Activated naive CD4-positive, alpha-beta T cell treated with Interleukin-2 at 50 U/mL for 16 hours (primary cell): ENCODE data around the gene ST6GALNAC3.

Experiments
- DNase-seq: peaks from one replicate; pipeline ENCODE4 v3.0.0-alpha.2; 2020

The ST6GALNAC3 gene

DNA sequence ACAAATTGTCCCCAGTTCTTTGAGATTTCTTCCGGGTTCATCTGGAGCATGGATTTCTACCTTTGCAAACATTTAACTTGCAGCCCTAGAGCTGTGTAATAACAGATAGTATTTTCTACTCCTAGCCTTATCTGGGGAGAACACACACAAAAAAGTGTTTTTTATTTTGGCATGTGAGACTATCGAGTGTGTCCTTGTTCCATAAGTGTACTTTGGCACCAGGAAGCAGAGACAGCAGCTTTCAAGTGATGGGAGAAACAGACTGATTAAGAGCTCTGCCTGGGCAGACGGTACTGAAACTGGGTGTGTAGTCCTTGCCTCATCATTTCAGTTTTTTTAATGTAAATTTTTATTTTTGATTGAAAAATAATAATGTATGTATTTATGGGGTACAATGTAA lies 297.4 kb downstream of the ST6GALNAC3 start:
- DNase-seq = no peak

DNA sequence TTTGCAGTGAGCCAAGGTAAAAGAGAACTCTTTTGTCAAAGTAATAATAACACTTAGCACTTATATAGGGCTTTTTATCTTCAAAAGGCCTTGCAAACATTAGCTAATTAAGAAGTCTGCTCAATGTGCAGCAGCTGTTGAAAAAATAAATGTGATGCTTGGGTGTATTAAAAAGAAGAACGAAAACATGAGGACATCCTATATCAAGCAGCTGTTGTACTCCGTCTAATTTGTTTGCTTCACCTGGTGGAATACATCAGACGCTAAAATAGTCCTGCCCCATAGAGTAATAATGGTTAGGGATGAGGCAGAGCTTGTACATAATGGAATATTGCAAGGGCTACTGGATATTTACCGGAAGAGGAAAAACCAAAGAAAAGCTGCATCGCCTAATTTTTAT lies 299.5 kb downstream of the ST6GALNAC3 start:
- no peak for DNase-seq

DNA sequence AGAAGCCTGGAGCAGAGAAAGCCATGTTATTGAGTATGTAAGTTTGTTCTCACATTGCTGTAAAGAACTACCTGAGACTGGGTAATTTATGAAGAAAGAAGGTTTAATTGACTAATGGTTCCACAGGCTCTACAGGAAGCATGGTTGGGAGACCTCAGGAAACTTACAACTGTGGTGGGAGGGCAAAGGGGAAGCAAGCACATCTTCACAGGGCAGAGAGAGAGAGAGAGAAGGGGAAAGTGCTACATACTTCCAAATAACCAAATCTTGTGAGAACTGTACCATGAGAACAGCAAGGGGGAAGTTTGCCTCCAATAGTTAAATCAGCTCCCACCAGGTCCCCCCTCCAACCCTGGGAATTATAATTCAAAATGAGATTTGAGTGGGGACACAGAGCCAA lies 302.7 kb downstream of the ST6GALNAC3 start:
- DNase-seq = no peak

DNA sequence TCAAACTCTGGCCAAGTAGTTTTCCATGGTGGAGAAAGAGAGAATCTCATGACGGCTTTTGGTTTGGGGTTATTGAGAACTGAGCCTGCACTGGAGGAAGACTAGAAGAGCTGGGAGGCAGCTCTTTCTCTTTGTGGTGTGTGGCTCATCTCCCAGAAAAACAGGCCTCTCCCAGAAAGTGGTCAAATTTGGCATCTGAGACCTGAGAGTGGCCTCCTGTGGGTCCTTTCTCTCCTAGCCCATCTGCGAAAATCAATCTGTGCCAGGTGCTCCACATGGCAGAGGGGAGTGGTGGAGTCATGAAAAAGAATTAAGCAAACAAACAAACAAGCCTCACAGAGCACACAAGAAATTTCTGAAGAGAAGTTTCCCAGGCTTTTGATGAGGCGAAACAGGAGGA lies 305.0 kb downstream of the ST6GALNAC3 start:
- DNase-seq = no peak

DNA sequence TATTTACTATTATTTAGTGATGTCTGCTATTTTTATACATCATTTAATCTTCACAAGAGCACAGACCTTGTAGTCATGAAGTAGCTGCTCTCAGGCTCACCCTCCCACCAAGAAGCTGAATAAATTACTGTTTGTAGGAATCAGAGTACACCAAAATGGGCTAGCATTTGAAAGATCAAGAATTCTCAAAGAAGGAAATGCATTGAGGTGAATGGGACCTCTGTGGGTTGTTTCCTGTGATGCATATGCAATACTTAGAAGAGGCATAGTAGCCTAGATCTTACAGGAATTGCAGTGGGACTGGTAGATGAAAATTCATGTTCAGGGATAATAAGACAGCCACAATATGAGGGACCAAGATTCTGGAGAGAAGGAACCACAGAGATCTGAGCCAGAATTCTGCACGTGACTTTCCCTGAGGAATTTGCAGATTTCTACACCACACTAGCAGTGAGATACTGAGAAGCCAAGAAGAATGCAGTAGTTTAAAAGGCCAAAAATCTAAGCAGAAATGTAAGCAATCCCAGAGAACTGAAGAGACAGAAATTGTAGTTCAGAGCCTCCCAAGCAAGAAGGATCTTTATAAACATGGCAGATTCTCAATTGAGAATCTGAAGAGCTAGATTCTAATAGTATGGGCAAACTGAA lies 307.0 kb downstream of the ST6GALNAC3 start:
- no peak for DNase-seq

DNA sequence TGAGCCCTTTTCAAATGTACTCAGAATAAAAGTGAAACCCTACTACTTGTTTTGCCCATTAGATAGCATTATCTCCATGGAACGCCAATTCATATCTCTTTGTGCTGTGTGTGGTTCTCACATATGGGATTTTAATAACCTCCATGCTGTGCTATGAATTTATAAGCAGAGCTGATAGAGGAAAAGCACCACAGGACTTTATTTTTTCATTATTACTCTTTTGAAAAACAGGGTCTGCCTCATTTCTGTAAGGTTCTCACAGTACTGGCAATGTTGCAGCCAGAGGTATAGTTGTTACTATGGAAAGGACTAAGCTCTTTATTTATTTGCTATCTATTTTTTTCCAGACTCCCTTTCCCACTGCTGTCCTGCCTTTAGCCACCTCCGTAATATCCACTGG lies 313.7 kb downstream of the ST6GALNAC3 start:
- no peak for DNase-seq

DNA sequence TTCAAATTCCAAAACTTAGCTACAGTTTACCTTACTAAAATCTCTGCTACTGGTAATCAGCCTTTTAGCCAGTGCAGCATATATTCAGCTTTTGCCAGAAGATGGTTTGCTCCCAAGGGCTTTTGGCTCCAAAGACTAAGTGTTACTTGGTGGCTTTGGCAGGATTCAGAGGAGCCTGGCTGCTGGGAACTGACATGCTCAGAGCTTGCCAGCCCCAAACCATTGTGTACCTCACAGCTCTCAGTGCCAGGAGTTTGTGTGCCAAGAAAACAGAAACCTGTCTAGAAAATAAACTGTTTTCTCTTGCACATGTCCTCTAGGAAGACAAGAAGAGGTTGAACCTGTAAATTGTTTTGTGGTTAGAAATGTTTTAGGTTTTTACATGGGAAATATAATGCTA lies 315.9 kb downstream of the ST6GALNAC3 start:
- DNase-seq = no peak

DNA sequence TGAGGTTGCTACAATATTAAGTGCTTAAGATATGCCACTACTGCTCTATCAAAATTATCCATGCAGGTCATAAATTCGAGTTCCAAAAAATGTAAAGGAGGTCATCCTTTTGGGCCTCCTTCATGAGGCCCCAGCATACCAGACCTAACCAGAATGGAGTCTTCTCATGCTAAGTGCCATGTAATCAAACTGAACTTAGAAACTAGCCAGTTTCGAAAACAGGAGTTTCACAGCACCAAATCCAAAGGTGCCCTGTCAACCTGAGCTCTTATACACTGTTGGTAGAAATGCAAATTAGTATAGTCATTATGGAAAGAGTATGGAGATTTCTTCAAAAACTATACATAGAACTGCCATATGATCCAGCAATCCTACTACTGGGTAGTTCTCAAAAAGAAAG lies 320.5 kb downstream of the ST6GALNAC3 start:
- DNase-seq = no peak

DNA sequence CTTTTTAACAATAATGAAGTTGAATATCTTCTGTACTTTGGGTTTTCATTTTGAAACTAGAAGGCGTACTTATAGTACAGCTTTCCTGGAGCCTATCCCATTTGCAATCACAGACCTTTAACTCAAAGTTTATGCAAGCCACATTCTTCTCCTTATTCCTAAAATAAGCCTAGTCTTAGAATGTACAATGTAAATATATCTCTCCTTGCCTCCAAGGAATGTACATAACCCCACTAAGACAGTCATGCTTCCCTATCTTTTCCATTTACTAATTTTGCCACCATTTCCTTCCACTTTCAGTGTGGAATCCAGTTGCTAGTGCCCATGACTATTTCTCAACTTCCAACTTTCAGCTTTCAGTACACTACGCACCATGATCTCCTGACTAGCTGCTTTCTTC lies 327.6 kb downstream of the ST6GALNAC3 start:
- no peak for DNase-seq

DNA sequence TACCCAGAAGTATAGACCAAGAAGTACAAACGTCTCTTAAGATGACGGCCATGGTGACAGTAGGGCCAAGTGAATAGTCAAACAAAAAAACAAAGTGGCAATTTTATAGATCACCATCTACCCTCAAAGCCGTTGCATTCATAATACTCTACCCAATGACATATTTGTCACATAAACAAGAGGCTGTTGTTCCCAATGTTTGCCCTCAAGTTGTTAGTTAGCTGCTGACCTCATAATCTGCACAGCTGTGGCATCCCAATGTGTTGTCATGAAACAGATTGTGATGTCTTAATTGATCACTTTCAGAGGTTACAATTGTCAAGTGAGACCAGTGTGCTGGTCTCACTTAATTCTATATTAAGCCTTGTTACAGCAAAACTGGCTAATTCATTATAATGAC lies 333.8 kb downstream of the ST6GALNAC3 start:
- DNase-seq = no peak

DNA sequence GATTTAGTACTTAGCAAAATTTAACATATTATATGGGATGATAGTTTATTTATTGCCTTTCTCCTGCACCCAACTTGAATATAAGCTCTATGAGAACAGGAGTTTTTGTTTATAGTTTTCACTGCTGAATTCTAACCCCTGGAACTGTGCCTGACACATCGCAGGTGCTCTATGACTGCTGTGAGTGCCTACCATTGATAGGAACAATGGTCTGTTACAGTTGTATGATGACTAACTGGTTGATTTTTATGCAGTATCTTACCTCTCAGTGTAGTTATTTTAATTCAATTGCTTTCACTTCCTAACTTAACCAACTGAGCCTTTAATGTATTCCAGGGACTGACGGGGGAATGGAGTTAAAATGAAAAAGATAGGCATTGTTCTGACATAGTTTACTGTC lies 336.0 kb downstream of the ST6GALNAC3 start:
- DNase-seq = no peak

DNA sequence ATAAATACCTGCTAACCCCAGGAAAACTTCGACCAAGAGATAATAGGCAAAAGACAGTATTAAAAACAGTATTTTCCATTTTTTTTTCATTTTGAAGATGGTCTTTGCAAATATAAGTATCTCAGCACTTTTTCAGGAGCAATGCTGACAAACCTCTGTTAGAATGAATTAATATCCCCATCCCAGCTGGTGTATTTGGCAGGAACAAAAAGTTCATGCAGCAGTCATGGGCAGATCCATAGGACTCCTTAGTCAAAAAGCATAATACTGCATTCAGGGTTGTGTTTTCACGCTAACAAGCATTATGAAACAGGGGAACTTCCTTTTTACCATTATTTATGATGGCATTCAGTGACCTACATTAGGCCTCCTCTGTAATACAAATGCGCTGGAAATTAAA lies 344.0 kb downstream of the ST6GALNAC3 start:
- no peak for DNase-seq

DNA sequence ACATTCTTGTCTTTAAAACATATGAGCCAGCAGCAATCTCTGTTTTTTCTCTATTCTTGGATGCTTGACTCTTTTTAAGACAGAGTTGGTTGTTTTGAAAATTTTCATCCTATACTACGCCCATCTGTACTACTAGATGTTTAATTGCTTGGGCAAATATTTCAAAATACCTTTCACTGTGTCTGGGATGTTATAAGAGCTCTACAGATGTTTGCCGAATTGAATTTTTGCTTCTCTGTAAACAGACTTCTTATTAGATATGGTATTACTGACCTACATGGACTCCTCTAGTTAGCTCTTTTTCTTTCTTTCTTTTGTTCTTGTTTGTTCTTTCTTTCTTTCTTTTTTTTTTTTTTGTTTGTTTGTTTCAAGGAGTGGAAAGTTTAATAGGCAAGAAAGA lies 345.1 kb downstream of the ST6GALNAC3 start:
- no peak for DNase-seq

DNA sequence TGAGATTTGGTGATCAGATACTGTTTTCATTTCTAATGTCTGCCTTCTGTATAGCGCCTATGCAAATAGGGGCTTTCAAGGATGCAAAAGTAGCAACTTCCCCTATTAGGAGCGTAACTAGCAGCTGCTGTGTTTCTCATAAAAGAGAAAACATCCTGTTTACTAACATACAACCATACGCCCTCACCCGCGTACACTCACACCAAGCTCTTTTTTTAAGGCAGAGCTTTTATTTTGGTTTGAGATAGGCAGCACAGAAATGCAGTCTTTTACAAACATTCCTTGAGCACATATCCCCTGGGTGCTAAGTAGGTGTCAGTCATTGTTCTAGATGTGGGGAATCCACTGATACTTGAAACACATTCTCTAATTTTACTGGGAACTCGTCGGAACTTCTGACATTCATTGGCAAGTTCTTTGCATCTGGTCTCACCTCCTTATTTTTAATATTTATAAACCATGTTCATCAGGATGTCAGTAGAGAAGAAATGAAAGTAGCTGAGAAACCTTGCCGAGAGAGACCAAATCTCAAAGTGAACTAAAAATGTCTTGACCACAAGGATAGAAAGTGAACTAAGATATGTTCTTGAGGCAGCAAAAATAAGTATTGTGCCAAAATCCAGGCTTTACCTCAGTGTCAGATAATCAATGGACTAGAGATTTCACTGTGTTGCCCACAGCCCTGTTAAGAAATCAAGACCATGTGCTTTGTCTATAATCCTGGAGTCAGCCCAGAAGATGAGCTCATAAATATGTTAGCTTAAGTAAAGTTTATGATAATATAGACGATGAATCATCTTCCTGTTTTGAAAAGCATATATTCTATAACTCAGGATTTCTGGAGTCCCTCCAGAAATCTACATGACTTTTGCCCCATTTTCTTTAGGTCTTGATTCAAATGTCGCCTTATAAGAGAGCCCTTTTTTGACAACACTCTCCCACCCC lies 350.9 kb downstream of the ST6GALNAC3 start:
- no peak for DNase-seq

DNA sequence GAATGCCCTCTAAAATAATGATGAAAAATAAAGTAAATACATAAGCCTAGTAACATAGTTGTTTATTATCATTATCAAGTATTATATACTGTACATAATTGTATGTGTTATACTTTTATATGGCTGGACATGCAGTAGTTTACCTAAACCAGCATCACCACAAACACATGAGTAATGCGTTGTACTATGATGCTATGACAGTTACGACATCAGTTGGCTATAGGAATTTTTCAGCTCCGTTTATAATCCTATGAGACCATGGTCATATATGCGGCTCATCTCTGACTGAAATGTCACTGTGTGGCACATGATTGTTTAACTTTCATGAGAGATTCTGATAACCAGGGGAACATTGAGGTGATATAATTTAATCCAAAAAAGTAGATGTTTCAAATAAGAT lies 352.1 kb downstream of the ST6GALNAC3 start:
- DNase-seq = no peak

DNA sequence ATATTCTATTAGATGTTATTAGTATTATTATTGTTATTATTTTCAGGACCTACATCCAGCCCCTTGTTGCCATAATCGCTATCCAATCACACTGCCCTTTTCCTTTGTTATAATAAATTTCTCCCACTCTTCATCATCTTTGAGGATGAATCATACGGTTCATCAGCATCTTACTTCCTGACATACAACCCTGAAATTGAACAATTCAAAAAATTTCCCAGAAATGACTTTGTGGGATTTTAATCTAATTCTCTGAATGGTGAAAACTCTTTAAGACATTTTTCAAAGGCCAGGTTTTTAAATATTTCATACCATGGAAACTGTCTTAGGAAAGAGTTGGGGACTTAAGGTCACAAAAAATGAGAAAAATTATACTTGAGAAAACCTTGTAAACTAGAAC lies 353.5 kb downstream of the ST6GALNAC3 start:
- no peak for DNase-seq

DNA sequence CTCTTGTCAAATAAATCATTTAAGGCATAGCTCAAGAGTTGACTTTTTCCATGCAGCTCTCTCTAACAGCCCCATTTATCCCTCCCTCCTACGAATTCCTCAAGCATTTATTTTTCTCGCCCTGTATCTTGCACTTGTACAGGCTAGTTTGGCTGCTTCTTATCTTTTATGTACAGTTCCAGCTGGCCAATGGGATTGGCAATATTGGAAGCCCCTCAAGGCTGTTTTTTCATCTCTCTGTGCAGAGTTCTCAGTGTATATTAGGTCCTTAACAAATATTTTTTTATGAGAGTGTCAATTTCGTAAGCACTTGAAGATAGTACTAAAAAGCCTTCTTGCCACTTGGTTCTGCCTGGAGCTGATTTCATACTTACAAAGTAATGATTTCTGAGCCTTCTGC lies 356.0 kb downstream of the ST6GALNAC3 start:
- DNase-seq = no peak

DNA sequence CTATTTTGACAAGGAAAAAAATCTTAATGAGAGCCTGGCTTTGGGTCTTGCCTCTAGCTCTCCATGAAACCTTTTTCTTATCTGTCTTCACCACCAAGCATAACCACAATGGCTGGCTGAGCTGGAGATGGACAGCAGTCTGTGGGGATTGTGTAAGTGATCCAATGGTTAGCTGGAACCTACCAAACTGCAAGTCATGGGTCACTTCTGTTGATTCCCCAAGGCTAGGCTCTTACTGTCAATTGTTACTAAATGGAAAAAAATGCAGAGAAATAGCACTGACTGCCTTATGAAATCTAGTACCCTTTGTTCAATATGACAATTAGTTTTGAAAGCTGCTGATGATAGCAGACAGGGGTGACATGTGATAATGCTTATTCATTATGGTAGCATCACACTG lies 359.0 kb downstream of the ST6GALNAC3 start:
- DNase-seq = no peak

DNA sequence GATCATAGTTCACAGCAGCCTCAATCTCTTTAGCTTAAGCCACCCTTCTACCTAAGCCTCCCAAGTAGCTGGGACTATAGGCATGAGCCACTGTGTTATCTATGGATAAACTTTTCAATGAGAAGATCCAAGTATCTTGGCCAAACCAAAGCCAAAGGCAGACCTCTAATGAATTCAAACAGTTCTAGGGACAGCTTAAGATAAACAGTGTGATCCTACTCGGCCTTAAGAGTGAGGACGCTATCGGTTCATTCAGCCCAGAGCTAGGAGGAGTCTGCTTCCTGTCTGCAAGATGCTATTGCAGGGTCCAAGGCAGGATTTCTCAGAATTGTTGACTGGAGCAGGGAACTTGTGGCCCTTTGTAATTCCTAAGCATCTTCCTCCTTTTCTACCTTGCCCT lies 368.7 kb downstream of the ST6GALNAC3 start:
- DNase-seq = no peak

DNA sequence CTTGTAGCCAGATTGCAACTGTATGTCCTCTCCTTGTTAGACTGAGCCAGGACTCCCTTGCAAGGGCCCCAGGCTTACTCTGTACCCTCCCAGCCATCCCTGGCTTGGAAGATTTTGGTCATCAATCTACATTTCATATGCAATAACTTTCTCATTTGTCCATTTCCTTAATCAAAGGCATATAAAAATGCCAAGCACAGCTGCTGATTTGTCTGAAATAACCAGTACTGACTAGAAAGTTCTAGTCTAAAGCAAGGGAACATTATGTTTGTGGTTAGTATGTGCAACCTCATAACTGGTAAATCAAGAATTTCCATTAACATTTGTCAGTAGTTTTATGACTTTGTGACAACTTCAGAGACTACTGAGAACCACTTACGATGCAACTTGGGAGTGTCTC lies 370.2 kb downstream of the ST6GALNAC3 start:
- DNase-seq = no peak

DNA sequence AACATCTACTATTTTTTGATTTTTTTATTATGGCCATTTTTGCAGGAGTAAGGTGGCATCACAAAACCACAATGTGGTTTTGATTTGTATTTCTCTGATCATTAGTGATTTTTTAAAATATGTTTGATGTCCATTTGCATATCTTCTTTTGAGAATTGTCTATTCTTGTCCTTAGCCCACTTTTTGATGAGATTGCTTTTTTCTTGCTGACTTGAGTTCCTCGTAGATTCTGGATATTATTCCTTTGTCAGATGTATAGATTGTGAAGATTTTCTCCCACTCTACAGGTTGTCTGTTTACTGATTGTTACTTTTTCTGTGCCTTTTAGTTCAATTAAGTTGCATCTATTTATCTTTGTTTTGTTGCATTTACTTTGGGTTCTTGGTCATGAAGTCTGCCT lies 375.7 kb downstream of the ST6GALNAC3 start:
- DNase-seq = no peak

DNA sequence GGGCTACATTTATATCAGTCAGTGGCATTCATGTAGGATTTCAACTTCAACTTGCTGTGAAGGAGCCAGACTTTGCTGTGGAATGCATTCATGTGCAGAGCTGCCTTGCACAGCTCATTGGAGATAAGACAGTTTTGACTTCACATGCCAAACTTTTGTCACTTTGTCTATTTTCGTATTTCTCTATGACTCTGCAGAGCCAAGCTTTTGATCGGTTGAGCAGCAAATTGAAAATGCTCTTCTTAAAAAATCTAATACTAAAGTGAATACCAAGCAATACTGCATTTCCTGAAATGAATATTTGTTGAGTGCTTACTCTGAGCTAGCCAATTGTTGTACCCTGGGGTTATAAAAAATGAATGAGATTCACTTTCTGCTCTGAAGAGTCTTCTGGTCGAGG lies 388.7 kb downstream of the ST6GALNAC3 start:
- no peak for DNase-seq

DNA sequence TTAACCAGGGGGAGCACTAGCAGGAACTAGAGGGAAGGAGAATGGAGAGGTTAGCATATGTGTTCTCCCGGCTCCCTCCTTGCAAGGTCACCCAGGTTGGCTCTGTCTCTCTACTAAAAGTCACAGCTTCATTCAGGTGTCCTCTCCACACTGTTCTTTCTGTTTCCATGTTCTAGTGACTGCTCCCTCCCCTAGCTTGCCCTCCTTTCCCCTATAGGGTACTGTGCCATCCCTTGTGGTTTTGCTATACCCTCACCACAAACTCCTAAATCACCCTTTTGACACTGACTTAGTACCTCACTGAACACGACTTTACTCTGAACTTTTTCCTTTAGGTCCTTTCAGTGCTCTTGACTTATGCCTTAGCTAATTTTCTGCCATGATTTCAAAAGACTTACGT lies 389.3 kb downstream of the ST6GALNAC3 start:
- no peak for DNase-seq

DNA sequence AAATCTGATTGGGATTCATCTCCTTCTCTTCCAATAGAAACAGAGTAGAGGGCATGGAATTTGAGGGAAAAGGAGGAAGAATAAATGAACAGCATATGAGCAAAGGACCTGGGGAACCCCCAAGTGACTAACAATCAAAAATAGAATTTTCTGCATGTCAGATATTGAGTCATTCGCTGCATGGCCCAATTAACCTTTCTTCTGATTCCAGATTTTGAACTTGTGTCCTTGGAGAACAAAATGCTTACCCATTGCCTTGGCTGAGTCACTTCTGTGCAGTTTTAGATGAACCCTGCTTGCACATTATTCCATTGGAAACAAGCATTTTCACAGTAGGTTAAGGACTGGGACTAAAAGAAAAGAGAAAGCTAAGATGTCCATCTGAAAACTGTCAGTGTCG lies 390.5 kb downstream of the ST6GALNAC3 start:
- no peak for DNase-seq

DNA sequence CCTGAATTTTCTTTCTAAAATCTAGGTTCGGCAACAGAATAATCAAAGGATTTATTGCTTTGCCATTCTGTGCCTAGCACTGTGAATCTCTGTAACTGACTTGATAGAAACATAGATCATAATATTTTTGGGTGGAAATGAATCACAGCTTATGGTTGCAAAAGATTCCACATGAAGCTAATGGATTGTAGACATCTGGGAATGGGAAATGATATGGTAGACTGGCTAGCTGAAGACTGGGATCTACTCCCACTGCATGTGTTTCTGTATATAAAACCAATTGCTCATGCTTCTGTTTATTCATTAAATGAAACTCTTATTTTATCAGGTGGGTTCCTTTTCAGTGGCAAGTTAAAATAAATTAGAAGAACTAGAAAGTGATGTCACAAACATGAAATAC lies 395.6 kb downstream of the ST6GALNAC3 start:
- no peak for DNase-seq
